ENCODE results near the gene OR2H2.
A peak's percentile ranks its signal among the peaks of the same experiment; 100 is the strongest.

OR2H2 gene

DNA sequence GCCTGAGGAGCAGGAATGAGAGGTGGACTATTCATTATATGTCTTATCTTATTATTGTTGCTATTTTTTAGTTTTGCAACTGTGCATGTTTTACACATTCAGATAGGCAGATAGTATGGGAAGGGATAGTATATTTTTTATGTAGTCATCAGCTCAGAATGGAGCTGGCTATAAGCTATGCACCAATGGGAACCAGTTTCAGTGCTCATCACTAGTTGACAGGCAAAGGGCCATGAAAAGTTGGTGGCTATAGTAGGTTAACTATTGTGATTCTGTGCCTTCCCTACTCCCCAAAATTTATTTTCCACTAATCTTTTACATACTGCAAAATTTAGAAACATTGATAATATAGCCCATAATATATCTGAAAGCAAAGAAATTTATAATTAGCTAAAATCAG lies 20.0 kb upstream of the OR2H2 start:
- DNase-seq (ENCODE audit: low read depth) = peak; percentile 43
- H3K4me3 ChIP-seq (ENCODE audit: low read depth, low read length) = no peak overlapping the region
- no peak for TF ChIP-seq CTCF (conservative IDR thresholded peaks at IDR 0.05; ENCODE audit: low read depth, low read length)

- no peak for DNase-seq (ENCODE audit: low read depth)
- no peak overlapping the region for H3K4me3 ChIP-seq (ENCODE audit: low read depth, low read length)
- no peak for TF ChIP-seq CTCF (conservative IDR thresholded peaks at IDR 0.05; ENCODE audit: low read depth, low read length)
Observed at GRCh38 chr6:29566856-29567255, 18.1 kb upstream of the OR2H2 start.

DNA sequence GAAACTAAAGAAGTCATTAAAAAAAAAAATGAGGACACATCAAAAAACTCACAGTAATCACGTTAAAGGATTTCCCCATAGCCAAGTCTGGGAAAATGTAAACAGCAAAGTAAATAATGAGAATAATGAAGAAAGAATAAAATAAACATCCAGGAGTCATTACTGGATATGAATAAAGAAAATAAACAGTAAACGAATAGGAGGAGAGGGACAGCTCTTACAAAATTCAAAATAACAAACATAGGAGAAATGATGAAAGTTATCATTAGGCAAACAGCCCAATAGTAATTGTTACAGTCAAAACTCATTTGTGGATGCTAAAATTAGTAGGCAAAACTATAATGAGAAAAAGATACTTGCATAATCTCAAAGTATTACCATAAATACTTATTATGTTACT lies 17.4 kb upstream of the OR2H2 start:
- no peak for DNase-seq (ENCODE audit: low read depth)
- TF ChIP-seq CTCF (conservative IDR thresholded peaks at IDR 0.05; ENCODE audit: low read depth, low read length) = no peak
- H3K4me3 ChIP-seq (ENCODE audit: low read depth, low read length) = no peak overlapping the region

DNA sequence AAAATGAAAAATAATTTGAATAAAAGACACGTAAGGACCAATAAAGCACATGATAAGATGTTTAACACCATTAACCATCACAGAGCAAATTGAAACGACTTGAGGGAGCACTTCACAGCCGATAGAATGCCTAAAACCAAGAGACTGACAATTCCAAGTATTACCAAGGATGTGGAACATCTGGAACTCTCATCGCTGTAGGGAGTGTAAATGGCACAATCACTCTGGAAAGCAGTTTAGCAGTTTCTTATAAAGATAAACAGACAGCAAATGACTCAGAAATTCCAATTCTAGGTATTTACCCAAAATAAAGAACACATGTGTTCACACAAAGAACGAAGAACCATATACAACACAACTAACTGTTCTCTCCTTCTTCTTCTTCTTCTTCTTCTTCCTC lies 16.9 kb upstream of the OR2H2 start:
- DNase-seq (ENCODE audit: low read depth) = no peak
- no peak for TF ChIP-seq CTCF (conservative IDR thresholded peaks at IDR 0.05; ENCODE audit: low read depth, low read length)
- no peak overlapping the region for H3K4me3 ChIP-seq (ENCODE audit: low read depth, low read length)

GRCh38 chr6:29576056-29576455 lies 8.9 kb upstream of the OR2H2 start:
- DNase-seq (ENCODE audit: low read depth) = no peak
- no peak for TF ChIP-seq CTCF (conservative IDR thresholded peaks at IDR 0.05; ENCODE audit: low read depth, low read length)
- no peak overlapping the region for H3K4me3 ChIP-seq (ENCODE audit: low read depth, low read length)

DNA sequence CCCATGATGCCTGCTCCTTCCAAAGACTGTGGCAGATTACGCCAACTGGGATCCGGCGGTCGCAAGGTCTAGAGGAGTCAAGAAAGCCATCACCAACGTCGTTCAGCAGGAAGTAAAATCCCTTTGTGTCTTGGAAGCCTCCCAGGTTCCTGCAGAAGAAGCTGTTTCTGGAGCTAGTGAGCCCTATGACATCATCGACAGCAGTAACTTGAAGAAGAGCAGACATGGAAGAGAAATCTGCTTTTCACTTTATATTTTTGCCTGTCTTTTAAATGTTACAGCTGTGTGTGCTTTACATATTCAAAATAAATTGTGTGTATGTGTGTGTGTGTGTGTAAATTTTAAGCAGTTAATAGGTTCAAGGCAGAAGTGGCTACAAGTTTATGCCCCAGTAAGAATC lies 7.4 kb upstream of the OR2H2 start:
- H3K4me3 ChIP-seq (ENCODE audit: low read depth, low read length) = no peak overlapping the region
- no peak for DNase-seq (ENCODE audit: low read depth)
- TF ChIP-seq CTCF (conservative IDR thresholded peaks at IDR 0.05; ENCODE audit: low read depth, low read length) = no peak

DNA sequence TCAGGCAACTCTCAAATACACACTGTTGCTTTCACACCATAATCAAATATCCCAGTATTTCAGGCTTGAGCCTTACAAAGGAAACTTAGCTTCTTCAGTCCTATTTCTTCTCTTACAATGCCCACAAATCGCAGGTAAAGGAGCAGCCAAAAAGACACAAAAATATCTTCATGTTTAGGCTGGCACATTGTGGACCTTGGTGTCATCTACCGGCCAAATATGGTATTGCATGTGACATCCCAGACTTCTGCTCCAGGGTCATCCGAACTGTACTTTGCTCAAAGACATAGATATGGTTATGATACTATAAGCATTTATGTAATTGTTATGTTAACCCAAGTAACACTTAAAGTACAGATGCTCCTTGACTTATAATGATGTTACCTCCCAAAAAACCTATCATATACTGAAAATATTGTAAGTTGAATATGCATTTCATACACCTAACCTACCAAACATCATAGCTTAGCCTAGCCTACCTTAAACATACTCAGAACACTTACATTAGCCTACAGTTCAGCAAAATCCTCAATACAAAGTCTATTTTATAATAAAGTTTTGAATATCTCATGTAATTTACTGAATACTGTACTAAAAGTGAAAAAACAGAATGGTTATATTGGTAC lies 4.6 kb downstream of the OR2H2 start:
- no peak overlapping the region for H3K4me3 ChIP-seq (ENCODE audit: low read depth, low read length)
- peak; percentile 72 for DNase-seq (ENCODE audit: low read depth)
- TF ChIP-seq CTCF (conservative IDR thresholded peaks at IDR 0.05; ENCODE audit: low read depth, low read length) = peak; percentile 94

Measured in choroid plexus epithelial cell (primary cell).